Lower leg skin (tissue), 3 donors: ENCODE measurements around the gene PLCB1.

Source experiments
- POLR2A ChIP-seq, 2 donors: fragments of 450-650 bp; IDR thresholded peaks; one replicate each; pipeline ENCODE4 v1.6.1; 2016 to 2017; ENCODE audit warnings: antibody characterized with exemption in 2 of 2, mild to moderate bottlenecking in 1 of 2, moderate library complexity in 1 of 2
- TF ChIP-seq, protein P1 (sequence below), 3 donors: fragments of 450-650 bp; IDR thresholded peaks; one replicate each; pipeline ENCODE4 v1.5.1; 2016; ENCODE audit warnings: antibody characterized with exemption in 3 of 3, mild to moderate bottlenecking in 3 of 3, moderate library complexity in 2 of 3

DNA sequence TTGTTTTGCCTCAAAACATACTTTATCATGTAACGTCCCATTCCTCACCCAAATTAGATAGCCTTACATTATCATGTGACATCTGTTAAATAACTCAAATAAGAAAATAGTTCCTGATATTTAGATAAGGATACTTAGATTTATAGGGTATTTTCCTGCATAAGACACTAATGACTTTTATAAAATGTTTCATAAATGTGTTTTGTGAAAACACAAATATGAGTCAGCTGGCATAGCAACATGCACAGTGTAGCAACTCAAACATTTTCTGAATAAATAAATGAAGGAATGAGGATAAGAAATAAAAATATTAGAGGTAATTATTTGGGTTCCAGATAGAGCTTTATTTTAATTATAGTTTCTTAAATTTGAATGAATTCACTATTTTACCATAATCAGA, 476.4 kb downstream of the PLCB1 start:
- TF ChIP-seq POLR2A (IDR thresholded peaks at IDR 0.05) = no peak
- TF ChIP-seq, protein P1, sequence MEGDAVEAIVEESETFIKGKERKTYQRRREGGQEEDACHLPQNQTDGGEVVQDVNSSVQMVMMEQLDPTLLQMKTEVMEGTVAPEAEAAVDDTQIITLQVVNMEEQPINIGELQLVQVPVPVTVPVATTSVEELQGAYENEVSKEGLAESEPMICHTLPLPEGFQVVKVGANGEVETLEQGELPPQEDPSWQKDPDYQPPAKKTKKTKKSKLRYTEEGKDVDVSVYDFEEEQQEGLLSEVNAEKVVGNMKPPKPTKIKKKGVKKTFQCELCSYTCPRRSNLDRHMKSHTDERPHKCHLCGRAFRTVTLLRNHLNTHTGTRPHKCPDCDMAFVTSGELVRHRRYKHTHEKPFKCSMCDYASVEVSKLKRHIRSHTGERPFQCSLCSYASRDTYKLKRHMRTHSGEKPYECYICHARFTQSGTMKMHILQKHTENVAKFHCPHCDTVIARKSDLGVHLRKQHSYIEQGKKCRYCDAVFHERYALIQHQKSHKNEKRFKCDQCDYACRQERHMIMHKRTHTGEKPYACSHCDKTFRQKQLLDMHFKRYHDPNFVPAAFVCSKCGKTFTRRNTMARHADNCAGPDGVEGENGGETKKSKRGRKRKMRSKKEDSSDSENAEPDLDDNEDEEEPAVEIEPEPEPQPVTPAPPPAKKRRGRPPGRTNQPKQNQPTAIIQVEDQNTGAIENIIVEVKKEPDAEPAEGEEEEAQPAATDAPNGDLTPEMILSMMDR (IDR thresholded peaks at IDR 0.05) = no peak
